Keratinocyte (primary cell): ENCODE measurements around the gene VCL. TPM values are rescaled to one million over a fixed set of nuclear protein-coding genes. Genes with fewer than 3 reads are reported as not detected.

ENCODE experiments used
- DNase-seq: peaks from one replicate; pipeline ENCODE4 v3.0.0-alpha.2; 2011; ENCODE audit warnings: low read depth, missing footprints, low spot score
- FAIRE-seq: peaks from 2 replicates; lab custom pipeline; 2011; peaks lifted over from hg19 to GRCh38; lab: Jason Lieb, UNC
- H2AFZ ChIP-seq: 2 replicates; pipeline ENCODE4 v1.6.0; 2012; ENCODE audit warnings: low read length, control low read depth, inconsistent platforms; ENCODE audit not compliant: control insufficient read depth
- H3K27ac ChIP-seq: 2 replicates; pipeline ENCODE4 v1.5.1; 2011; ENCODE audit warnings: low read length; ENCODE audit not compliant: control insufficient read depth, insufficient read depth
- H3K27me3 ChIP-seq: 3 replicates; pipeline ENCODE4 v1.6.0; 2011; ENCODE audit warnings: low read length; ENCODE audit not compliant: control insufficient read depth, insufficient read depth; ENCODE audit errors: extremely low read depth
- H3K36me3 ChIP-seq, 2 experiments: 2 replicates in 1 of 2; 3 replicates in 1 of 2; pipeline ENCODE4 v1.5.1; 2011; ENCODE audit warnings: low read length in 2 of 2, mild to moderate bottlenecking in 1 of 2; ENCODE audit not compliant: control insufficient read depth in 2 of 2, insufficient read depth in 2 of 2; ENCODE audit errors: extremely low read depth in 1 of 2
- H3K4me1 ChIP-seq: 3 replicates; pipeline ENCODE4 v1.5.1; 2011; ENCODE audit warnings: low read length; ENCODE audit not compliant: control insufficient read depth, insufficient read depth; ENCODE audit errors: extremely low read depth
- H3K4me2 ChIP-seq: 3 replicates; pipeline ENCODE4 v1.6.0; 2011; ENCODE audit warnings: low read depth, low read length; ENCODE audit not compliant: control insufficient read depth, insufficient read depth; ENCODE audit errors: extremely low read depth
- H3K4me3 ChIP-seq, 3 experiments: fragments of 200-600 bp in 1 of 3; sonication (generic) in 1 of 3; 2 replicates in 2 of 3; 3 replicates in 1 of 3; pipeline ENCODE4 v1.5.1; 2011 to 2016; ENCODE audit warnings: low read length in 3 of 3, mild to moderate bottlenecking in 3 of 3, control low read depth in 2 of 3, inconsistent platforms in 1 of 3, low read depth in 1 of 3, mixed read lengths in 1 of 3, mixed run types in 1 of 3, moderate library complexity in 1 of 3; ENCODE audit not compliant: control insufficient read depth in 2 of 3, insufficient read depth in 2 of 3; ENCODE audit errors: extremely low read depth in 1 of 3
- H3K79me2 ChIP-seq: 2 replicates; pipeline ENCODE4 v1.6.0; 2012; ENCODE audit warnings: low read length; ENCODE audit not compliant: control insufficient read depth, insufficient read depth
- H3K9ac ChIP-seq: 3 replicates; pipeline ENCODE4 v1.6.0; 2011; ENCODE audit warnings: low read length; ENCODE audit not compliant: control insufficient read depth, insufficient read depth; ENCODE audit errors: extremely low read depth
- H3K9me1 ChIP-seq: 3 replicates; pipeline ENCODE4 v1.6.0; 2011; ENCODE audit warnings: low read length; ENCODE audit not compliant: control insufficient read depth, insufficient read depth; ENCODE audit errors: extremely low read depth
- H3K9me3 ChIP-seq: 2 replicates; pipeline ENCODE4 v1.5.1; 2012; ENCODE audit warnings: low read depth, low read length; ENCODE audit not compliant: control insufficient read depth
- H4K20me1 ChIP-seq: 3 replicates; pipeline ENCODE4 v1.6.0; 2011; ENCODE audit warnings: low read length; ENCODE audit not compliant: control insufficient read depth, insufficient read depth; ENCODE audit errors: extremely low read depth
- CTCF ChIP-seq, 3 experiments: IDR thresholded peaks in 1 of 3; conservative IDR thresholded peaks in 1 of 3; optimal IDR thresholded peaks in 1 of 3; 2 replicates in 2 of 3; 3 replicates in 1 of 3; pipeline versions ENCODE3 to v1.5.1; 2011; ENCODE audit warnings: low read length in 3 of 3, mild to moderate bottlenecking in 3 of 3, moderate library complexity in 2 of 3, control low read depth in 1 of 3, inconsistent platforms in 1 of 3; ENCODE audit not compliant: insufficient read depth in 2 of 3; ENCODE audit errors: extremely low read depth in 1 of 3
- EZH2 ChIP-seq: IDR thresholded peaks from one replicate; pipeline ENCODE4 v1.6.1; 2012; ENCODE audit warnings: inconsistent platforms, mild to moderate bottlenecking, low read length, moderate library complexity
- dilution Hi-C: fragments of 300-500 bp; cut with MboI; formaldehyde crosslinking; loops from one replicate; pipeline ENCODE4 v1.7.0; 2020; ENCODE audit warnings: low sequenced_read_pairs; ENCODE audit not compliant: extremely low pct_ligation_motif_present
- polyA plus RNA-seq, 5 experiments: library from polyadenylated mRNA; depleted of rRNA in 3 of 5; stranded (reverse) in 3 of 5; stranded (forward) in 1 of 5; unstranded in 1 of 5; fragments of >200 nt; gene quantifications; 1 replicate in 1 of 5; 2 replicates in 3 of 5; 3 replicates in 1 of 5; pipeline versions ENCODE4 v1.2.1 to v1.2.3, GENCODE V29; 2011 to 2012; ENCODE audit warnings: missing spikeins in 2 of 5, low read depth in 1 of 5, low replicate concordance in 1 of 5

Gene VCL
- polyA plus RNA-seq, 1 donor (not counting 4 experiments of a cell fraction or from before 2014, with no cell fraction given), result 102 TPM

GRCh38 chr10:73967544-73967943 lies 30.4 kb upstream of the VCL start:
- no peak overlapping the region for H3K9ac ChIP-seq
- dilution Hi-C loops, result no loop called here
- no peaks in the 10 kb centered on the region for H3K9me3 ChIP-seq
- FAIRE-seq (no peak), DNase-seq (no peak)
- no peaks in the 10 kb centered on the region for H3K27me3 ChIP-seq
- no peak overlapping the region for H3K27ac ChIP-seq
- H4K20me1 ChIP-seq, result no peaks in the 10 kb centered on the region
- H3K36me3 ChIP-seq, result no peaks in the 10 kb centered on the region
- peaks cover 26% of the 10 kb centered on the region for H3K4me1 ChIP-seq
- H2AFZ ChIP-seq, result no peak overlapping the region
- H3K4me3 ChIP-seq, result no peak overlapping the region
- H3K4me2 ChIP-seq, result no peak overlapping the region
- no peak for TF ChIP-seq CTCF (optimal IDR thresholded peaks at IDR 0.05 in 1 of 3, IDR thresholded peaks at IDR 0.05 in 1 of 3, conservative IDR thresholded peaks at IDR 0.05 in 1 of 3; ENCODE audit: extremely low read depth in 1 of 3, insufficient read depth in 2 of 3, low read length in 3 of 3)
- no peak for TF ChIP-seq EZH2
- H3K79me2 ChIP-seq, result no peaks in the 10 kb centered on the region
- H3K9me1 ChIP-seq, result no peaks in the 10 kb centered on the region

GRCh38 chr10:73968098-73968521 lies 29.8 kb upstream of the VCL start:
- Histone ChIP-seq H3K9me1 (no peaks in the 10 kb centered on the region), H3K36me3 (no peaks in the 10 kb centered on the region), H3K27ac (no peak overlapping the region), H3K79me2 (no peaks in the 10 kb centered on the region), H3K9ac (no peak overlapping the region), H3K4me3 (no peak overlapping the region), H3K9me3 (no peaks in the 10 kb centered on the region), H3K4me1 (peaks cover 26% of the 10 kb centered on the region), H3K4me2 (no peak overlapping the region), H4K20me1 (no peaks in the 10 kb centered on the region), H3K27me3 (no peaks in the 10 kb centered on the region), H2AFZ (no peak overlapping the region)
- dilution Hi-C loops, result no loop called here
- TF ChIP-seq CTCF (optimal IDR thresholded peaks at IDR 0.05 in 1 of 3, IDR thresholded peaks at IDR 0.05 in 1 of 3, conservative IDR thresholded peaks at IDR 0.05 in 1 of 3; ENCODE audit: extremely low read depth in 1 of 3, insufficient read depth in 2 of 3, low read length in 3 of 3), result no peak
- TF ChIP-seq EZH2, result no peak
- FAIRE-seq, result no peak
- DNase-seq, result no peak
